NCI-H345 treated with DMSO at 0.1 percent for 48 hours (cell line): ENCODE results near the gene THOP1.

Experiments used
- DNase-seq: peaks from one replicate; lab custom pipeline; 2025; ENCODE audit not compliant: unreplicated experiment; lab: John Stamatoyannopoulos, UW

The THOP1 gene

DNA sequence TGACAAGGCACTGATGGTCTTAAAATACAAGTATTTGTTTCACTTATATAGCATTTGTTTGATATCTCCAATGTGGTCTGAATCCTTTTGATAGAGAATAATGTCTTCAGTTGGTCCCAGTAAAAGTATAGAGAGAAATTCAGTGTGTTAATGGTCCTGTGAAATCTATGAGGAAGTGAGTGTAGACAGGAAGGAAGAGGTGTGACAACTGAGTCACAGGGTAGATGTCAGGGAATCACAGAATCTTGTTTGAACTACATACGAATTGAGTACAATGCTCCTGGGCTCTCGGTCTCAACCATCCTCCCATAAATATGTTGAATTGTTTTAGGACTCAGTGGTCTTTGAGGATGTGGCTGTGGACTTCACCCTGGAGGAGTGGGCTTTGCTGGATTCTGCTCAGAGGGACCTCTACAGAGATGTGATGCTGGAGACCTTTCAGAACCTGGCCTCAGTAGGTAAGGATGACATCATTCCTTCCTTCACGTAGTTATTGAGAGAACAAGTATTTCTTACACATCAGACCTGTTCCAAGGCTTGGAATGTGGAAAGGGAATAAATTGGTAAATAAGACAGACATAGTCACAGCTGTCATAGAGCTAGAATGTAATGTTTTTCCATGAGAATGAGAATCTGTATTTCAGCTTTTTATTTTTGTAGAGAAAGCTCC, 65.1 kb downstream of the THOP1 start:
- DNase-seq, result no peak

DNA sequence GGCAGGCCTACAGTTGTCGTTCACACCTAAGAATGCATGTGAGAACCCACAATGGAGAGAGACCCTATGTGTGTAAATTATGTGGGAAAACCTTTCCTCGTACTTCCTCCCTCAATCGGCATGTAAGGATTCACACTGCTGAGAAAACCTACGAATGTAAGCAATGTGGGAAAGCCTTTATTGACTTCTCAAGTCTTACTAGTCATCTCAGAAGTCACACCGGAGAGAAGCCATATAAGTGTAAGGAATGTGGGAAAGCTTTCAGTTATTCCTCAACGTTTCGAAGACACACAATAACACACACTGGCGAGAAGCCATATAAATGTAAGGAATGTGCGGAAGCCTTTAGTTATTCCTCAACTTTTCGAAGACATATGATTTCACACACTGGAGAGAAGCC, 67.3 kb downstream of the THOP1 start:
- DNase-seq, result no peak

DNA sequence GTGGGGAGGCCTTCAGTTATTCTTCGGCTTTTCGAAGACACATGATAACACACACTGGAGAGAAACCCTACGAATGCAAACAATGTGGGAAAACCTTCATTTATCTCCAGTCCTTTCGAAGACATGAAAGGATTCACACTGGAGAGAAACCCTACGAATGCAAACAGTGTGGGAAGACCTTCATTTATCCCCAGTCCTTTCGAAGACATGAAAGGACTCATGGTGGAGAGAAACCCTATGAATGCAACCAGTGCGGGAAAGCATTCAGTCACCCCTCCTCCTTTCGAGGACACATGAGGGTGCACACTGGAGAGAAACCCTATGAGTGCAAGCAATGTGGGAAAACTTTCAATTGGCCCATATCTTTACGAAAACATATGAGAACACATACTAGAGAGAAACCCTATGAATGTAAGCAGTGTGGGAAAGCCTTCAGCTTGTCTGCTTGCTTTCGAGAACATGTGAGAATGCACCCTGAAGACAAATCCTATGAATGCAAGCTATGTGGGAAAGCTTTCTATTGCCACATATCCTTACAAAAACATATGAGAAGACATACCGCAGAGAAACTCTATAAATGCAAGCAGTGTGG, 67.8 kb downstream of the THOP1 start:
- DNase-seq, result no peak

DNA sequence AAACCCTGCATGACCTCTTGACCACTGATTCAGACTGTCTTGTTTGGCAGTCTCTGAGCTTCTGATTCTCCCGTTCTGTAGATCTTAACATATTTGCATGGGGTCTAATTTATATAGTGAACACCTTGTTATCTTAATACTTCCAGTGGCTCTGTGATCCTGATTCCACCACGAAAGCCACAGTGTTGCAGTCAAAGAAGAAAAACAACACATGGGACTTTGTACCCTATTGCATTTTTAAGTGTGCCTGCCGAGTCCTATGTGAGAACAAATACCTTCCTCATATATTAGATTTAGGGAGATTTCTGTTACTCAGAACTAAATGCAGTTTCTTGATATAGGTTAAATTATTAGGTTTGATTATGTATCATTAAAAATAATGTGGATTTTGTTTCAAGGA, 69.5 kb downstream of the THOP1 start:
- DNase-seq, result no peak

DNA sequence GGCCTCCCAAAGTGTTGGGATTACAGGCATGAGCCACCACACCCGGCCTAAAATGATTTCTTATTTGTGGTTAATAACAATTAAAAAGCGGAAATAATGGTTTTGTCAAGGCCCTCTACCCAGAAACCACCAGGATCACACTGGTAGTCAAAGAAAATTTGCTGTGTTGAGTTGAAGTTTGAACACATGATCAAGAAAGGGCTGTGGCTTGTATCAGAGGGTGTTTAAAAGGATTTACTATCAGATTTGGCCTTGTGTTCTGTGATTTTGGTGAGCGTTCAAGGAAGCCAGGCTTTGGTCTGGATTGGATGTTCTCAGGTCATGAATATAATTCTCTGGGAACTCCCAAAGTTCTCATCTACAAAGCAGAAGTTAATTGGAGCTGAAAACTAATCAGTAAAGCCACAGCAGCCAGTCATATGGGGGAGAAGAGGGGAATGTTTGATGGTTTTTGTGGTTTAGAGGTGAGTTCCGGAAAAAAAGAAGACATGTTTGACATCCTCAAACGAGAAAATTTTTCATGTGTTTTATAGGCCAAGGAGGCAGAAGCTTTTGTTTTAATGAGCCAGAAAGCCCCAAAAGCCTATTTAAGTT, 71.3 kb downstream of the THOP1 start:
- DNase-seq, result no peak

DNA sequence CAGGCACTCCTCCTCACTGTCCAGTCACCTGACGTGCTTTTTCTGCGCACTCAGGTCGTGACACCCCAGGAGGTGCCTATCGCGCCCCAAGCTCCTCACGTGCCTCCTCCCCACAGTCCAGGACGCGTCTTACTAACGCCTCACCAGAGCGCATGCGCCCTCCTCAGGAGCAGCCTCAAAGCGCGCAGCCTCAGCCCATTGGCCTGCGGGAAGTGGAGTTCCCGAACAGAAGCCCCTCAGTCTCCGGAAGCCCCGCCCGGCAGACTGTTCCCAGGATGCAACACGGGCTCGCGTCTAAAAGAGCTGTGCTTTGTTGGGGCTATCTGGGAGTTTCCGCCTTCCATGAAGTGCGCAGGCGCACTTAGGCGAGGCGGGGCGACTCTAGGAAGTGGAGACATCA, 73.6 kb downstream of the THOP1 start:
- DNase-seq, result no peak

DNA sequence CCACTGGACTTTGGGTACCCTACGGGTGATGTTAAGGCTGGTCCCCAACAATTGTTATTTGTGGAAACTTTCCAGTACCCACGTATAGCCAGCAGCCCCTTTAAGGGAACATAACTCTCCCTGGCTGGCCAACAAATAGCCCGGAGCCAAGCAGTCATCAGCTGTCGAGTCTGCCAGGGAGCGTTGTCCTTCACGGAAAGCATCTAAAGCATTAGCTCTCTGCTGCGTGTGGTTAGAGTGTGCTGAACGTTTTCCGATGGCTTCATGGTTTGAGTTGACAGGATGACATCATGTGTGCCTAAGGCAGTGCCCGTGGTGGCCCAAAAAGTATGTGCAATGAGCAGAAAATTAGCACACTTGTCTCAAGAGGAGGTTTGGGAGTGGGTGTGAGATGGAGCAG, 78.5 kb downstream of the THOP1 start:
- no peak for DNase-seq
